HuH-7.5 (cell line): ENCODE results near the gene ADGRL3.
"Not testable (repeated sequence)": the region's sequence is repeated elsewhere in the genome, so short reads cannot be mapped to it uniquely, and the experiment has no call there.

Experiments
- DNase-seq: peaks from one replicate; pipeline ENCODE4 v3.0.0; 2011; ENCODE audit warnings: low spot score

ADGRL3 gene

GRCh38 chr4:61638591-61638990, 438.5 kb downstream of the ADGRL3 start:
- no peak for DNase-seq

DNA sequence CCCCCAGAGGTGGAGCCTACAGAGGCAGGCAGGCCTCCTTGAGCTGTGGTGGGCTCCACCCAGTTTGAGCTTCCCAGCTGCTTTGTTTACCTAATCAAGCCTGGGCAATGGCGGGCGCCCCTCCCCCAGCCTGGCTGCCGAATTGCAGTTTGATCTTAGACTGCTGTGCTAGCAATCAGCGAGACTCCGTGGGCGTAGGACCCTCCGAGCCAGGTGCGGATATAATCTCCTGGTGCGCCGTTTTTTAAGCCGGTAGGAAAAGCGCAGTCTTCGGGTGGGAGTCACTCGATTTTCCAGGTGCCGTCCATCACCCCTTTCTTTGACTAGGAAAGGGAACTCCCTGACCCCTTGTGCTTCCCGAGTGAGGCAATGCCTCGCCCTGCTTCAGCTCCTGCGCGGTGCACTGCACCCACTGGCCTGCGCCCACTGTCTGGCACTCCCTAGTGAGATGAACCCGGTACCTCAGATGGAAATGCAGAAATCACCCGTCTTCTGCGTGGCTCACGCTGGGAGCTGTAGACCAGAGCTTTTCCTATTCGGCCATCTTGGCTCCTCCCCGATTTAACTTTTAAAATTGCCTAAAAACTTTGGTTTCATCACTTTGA, 446.7 kb downstream of the ADGRL3 start:
- DNase-seq = not testable (repeated sequence)

DNA sequence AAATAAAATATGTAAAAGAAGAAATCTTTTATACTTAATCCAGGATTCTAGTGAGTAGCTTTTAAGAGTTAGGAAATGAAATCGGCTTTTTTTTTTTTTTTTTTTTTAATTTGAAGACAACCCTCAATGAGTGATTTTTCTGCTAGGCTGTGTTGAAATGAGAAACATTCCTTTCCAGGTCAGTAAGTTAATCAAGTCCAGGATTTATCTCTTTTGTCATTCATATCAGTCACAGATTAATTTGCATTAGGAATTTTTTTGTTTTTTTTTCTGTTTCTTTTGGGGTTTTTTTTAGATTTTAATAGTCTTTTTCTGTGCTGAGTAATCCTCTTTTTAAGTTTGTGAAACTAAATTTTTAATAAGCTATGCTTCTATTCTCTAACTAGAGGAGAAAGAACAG, 448.1 kb downstream of the ADGRL3 start:
- no peak for DNase-seq

- no peak for DNase-seq
Observed at GRCh38 chr4:61657016-61657415, 456.9 kb downstream of the ADGRL3 start.

DNA sequence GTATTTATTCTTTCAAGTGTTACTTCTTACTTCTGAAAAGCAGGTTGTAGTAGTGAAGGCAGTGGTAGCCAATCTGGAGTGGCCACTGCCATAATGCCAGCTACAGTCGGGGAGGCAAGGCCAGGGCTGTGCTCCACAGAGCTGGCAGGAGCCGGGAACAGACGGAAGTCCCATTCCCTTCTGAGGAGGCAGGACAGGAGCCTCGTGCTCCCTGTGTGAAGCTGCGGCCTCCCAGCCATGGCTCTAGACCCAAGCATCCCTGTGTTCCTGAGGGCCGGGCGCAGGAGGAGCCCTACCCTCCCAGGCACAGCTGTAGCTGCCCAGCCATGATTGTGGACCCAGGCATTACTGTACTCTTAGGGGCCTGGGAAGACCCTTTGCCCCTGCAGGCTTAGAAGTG, 461.8 kb downstream of the ADGRL3 start:
- DNase-seq = no peak

DNA sequence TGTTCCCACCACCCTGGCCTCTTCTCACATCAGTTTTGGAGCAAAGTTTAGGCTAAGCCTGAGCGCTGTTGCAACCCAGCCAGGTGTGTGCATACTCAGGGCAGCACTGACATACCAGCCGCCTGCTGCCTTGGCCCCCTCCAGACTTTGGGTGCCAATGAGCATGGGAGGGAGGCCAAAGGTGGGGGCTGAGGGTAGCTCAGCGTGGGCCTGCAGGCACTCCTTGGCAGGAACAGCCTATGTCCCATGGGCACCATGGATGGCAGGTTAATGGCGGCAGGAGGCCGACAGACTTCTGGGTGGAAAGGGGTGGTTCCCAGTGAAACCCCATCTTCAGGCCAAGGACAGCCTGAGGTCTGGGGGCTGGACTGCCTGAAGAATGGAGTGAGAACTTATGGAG, 462.2 kb downstream of the ADGRL3 start:
- no peak for DNase-seq

GRCh38 chr4:61663310-61663709, 463.2 kb downstream of the ADGRL3 start:
- DNase-seq = no peak

DNA sequence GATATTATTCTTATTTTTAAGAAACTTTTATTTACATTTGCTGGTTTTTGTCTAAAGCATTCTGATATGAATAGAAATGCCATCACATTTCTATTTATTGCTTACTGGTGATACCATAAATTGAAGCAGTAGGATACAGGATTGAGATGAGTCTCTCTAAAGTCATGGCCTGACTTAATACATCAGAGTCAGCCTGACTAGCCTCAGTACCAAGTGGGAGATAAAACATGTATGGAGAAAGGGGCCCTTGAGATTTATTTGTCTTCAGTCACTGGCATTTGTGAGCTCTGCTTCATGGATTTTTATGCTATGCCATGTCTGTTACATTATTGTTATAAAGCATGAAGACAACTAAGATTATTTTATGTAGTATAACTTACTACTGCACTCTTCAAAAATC, 465.5 kb downstream of the ADGRL3 start:
- no peak for DNase-seq

GRCh38 chr4:61666244-61666643, 466.1 kb downstream of the ADGRL3 start:
- DNase-seq = no peak

DNA sequence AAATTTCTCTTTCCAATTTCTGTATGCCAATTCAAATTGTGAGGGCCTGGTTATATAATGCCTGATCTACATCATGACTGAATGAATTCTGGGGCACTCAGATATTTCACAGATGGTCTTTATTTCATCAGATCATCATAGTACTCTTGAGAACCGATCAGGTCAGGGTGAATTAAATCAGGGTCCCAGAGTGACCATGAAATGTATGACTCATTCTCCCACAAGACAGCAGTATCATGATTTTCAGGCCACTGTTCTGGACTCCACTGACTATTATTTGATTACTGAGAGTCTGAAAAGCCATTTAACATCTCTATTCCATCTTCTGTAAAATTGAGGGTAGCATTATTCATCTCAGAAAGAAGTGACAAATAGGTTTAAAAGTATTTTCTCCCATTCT, 471.5 kb downstream of the ADGRL3 start:
- DNase-seq = no peak

- DNase-seq = no peak
Observed at GRCh38 chr4:61675464-61675863, 475.3 kb downstream of the ADGRL3 start.

DNA sequence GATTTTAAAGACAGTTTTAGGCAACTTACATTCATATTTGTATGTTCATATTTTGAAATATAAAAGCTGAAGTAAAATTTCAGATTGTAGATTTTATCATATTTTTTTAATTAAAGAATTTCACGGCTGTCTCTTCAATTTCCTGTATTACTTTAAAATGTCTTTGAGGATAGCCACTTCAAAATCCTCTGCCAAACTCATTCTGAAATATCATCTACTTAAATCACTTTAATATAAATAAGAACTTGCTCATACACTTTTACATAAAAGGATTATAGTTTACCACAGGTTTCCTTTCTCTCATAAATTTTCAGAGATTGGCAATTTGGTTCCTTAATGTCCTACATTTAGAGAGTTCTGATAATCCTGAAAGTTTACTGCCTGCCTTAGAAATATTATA, 478.2 kb downstream of the ADGRL3 start:
- no peak for DNase-seq

DNA sequence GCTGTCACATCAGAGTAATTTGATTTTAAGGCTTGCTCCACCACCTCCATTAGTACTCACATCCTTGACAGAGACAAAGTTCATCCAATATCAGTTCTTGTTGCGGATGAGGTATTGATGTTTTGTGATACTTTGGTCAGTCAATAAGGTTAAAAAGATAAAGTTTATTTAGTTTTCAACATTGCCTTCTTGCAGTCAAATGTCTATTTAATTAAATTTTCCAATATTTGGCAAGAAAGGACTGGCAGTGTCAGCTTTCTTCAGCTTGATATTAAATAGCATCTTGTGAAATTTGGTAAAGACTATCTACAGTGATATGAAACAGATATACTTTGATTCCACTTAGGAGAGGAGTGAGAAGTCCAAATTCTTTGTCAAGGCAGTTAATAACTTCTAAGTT, 493.4 kb downstream of the ADGRL3 start:
- DNase-seq = no peak

- no peak for DNase-seq
Observed at GRCh38 chr4:61714387-61714911, 514.3 kb downstream of the ADGRL3 start.

GRCh38 chr4:61716426-61716825, 516.3 kb downstream of the ADGRL3 start:
- no peak for DNase-seq

GRCh38 chr4:61723492-61723891, 523.4 kb downstream of the ADGRL3 start:
- no peak for DNase-seq

- no peak for DNase-seq
Observed at GRCh38 chr4:61727286-61727685, 527.2 kb downstream of the ADGRL3 start.

DNA sequence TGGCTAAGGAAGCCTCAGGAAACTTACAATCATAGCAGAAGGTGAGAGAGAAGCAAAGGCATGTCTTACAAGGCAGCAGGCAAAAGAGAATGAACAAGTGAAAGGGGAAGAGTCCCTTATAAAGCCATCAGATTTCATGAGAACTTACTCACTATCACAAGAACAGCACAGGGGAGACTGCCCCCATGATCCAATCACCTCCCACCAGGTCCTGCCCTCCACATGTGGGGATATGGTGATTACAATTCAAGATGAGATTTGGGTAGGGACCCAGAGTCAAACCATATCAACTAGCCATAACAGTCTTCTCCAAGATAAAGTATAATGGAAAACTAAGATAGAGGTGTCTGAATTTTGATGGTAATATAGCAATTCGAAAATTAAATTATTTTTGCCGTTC, 534.3 kb downstream of the ADGRL3 start:
- DNase-seq = no peak

DNA sequence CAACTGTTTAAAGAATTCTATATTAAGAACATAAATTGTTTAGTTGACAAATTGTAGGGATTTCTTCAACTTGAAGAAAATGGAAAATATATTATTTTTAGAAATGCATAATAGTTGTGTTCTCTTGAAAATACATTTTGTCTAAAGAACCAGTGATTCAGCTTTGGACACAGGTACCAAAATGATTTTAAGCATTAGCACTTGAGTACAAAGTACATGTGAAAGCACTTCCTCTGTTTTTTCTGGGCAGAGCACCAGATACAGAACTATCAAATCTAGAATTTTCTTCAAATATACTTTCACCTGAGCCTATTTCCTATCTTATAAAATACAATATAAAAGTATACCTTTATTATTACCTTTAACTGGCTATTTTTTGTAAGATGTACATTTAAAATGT, 539.8 kb downstream of the ADGRL3 start:
- DNase-seq = no peak

DNA sequence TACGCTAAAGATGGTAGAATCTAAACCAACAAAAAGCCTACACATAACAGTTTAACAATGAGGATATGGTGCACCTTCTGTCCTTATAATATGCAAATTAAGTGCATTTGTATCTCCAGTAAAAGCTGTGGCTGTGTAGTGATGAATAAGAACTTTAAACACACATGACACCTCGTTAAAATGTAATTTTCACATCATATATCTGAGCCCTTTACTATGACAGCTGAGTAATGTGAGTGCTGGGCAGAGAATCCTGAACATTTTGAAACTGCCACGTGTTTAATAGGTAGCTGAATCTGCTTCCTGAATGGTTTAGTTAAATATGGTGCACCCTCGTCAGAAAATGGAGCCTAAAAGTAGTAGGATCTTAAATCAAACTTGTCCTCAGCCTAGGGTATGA, 540.8 kb downstream of the ADGRL3 start:
- no peak for DNase-seq

DNA sequence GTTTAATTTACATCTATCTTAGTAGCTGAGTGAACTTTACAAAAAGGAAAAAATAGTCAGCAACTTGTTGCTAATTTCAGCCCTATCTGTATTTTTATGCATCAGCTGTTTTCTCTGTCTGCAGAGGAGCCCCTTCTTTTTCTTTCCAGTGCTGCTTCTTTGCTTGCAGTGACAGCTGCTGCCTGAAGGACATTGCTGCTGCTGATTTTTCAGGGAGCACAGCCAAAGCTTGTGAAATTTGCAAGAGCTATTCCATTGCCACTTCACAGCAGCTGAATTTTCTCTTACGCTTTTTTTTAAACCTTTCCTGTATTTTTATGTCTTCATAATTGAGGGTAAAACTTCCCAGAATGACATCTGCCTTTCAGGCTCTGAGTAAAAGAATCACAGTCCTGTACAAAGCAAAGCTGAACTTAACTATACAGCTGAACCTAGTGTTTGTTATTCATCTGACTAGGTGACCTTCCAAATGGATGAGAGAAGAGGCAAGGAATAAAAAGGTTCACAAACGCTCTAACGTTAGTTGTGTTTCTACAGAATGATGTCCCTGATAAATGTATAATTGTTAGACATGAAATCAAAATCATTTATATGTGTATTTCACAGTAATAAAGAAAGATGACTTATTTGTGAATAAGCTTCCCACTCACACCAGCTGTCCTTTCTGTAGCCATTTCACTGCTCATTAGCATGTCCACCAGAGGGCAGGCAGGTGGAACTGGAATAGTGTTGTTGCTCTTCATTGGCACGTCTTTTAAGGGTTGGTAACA, 541.4 kb downstream of the ADGRL3 start:
- DNase-seq = no peak

GRCh38 chr4:61750810-61751209, 550.7 kb downstream of the ADGRL3 start:
- DNase-seq = no peak

DNA sequence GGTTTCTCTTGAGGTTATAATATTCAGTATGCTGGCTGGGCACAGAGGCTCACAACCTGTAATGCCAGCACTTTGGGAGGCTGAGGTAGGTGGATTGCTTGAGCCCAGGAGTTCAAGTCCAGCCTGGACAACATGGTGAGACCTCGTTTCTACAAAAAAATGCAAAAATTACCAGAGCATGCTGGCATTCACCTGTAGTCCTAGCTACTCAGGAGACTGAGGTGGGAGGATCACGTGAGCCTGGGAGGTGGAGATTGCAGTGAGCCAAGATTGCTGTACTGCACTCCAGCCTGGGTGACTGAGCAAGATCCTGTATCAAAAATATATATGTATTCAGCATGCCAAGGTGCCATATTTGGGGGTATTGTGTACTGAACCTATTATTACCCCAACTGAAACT, 552.5 kb downstream of the ADGRL3 start:
- no peak for DNase-seq

DNA sequence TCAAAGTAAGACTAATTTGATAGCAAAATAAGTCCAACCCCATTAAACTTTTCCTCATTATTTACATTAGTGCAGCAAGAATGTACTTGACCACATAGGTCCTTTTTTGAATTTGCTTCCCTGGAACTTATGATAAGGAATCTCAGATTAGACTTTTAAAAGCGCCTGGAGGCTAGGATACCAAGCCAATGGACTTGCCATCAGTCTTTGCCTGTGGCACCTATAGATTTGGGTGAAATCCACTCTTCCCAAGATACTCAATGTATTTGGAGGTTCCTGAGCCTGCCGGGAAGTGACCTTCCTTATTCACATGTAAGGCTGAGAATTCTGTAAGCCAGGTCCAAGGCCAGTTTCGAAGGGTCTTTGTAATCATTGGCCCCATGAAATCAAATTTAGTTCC, 553.6 kb downstream of the ADGRL3 start:
- no peak for DNase-seq
